Transverse colon (tissue), 3 donors: ENCODE data around the gene ELP4.

Experiments
- CTCF ChIP-seq, 5 experiments: fragments of 200-600 bp in 3 of 5; fragments of 450-650 bp in 2 of 5; sonication (generic) in 3 of 5; IDR thresholded peaks; 1 replicate in 2 of 5; 2 replicates in 3 of 5; pipeline ENCODE4 v1.5.1; 2016 to 2017; ENCODE audit warnings: antibody characterized with exemption in 5 of 5, inconsistent platforms in 3 of 5, mild to moderate bottlenecking in 2 of 5, moderate library complexity in 1 of 5
- POLR2A ChIP-seq: fragments of 450-650 bp; IDR thresholded peaks from one replicate; pipeline ENCODE4 v1.6.1; 2016; ENCODE audit warnings: antibody characterized with exemption, mild to moderate bottlenecking, moderate library complexity

- TF ChIP-seq CTCF (IDR thresholded peaks at IDR 0.05) (no peak), POLR2A (no peak)
Observed at GRCh38 chr11:31493235-31493634, 16.3 kb upstream of the ELP4 start.
